ENCODE measurements around the gene HTR6. TPM values are rescaled to one million over a fixed set of nuclear protein-coding genes. Genes with fewer than 3 reads are reported as not detected.

The HTR6 gene
- total RNA-seq, 4 donors from 2014 or later = not detected

- Histone ChIP-seq H3K27ac (peak within 1 kb of the TSS; percentile 96 to 97), H3K36me3 (no peaks in the 10 kb centered on the region), H3K4me3 (peak within 1 kb of the TSS; percentile 71 to 89), H3K4me1 (peaks cover 0 to 19% of the 10 kb centered on the region in 2 donors), H3K9me3 (no peaks in the 10 kb centered on the region), H3K27me3 (no peaks in the 10 kb centered on the region)
- TF ChIP-seq CTCF (IDR thresholded peaks at IDR 0.05) (peak in 3 of 4 experiments; percentile 2 to 38 (median 7)), POLR2A (IDR thresholded peaks at IDR 0.05) (peak; percentile 49 to 75)
- intact Hi-C loops (cut with DNase I; ENCODE audit: low total_unique reads) = loop anchor here (10.0 kb wide), 1 partner anchor 159 kb away; the partner anchor contains the start of gene CAPZB
- peak; percentile 78 to 83 for DNase-seq
These were observed 20.9 kb upstream of the HTR6 start, which contains the start of gene NBL1 for GRCh38 chr1:19643602-19644394. TSS of gene NBL1 (plus strand) at chr1:19644311. CDS start at chr1:19655031, 10,720 bp downstream.

DNA sequence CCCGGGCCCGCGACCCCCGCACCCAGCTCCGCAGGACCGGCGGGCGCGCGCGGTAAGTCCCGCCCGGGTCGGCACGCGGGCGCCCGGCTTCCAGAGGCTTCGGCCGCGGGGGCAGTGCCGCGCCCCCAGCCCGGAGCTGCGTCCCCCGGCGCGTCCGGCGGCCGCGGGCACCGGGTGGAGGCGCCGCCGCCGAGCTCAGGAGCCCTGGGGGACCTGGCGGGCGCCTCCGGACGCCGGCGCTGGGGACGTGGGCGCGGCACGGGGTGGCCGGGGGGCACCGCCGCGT, 20.3 kb upstream of the HTR6 start:
- TF ChIP-seq CTCF (IDR thresholded peaks at IDR 0.05) = no peak
- TF ChIP-seq POLR2A (IDR thresholded peaks at IDR 0.05) = peak in 1 of 2 donors; percentile 13
- intact Hi-C loops (cut with DNase I; ENCODE audit: low total_unique reads) = loop anchor here (10.0 kb wide), 1 partner anchor 160 kb away; the partner anchor contains the start of gene CAPZB
- H3K4me1 ChIP-seq = peaks cover 0 to 19% of the 10 kb centered on the region in 2 donors
- H3K4me3 ChIP-seq = peak overlapping the region; percentile 71 to 89
- H3K36me3 ChIP-seq = no peaks in the 10 kb centered on the region
- H3K9me3 ChIP-seq = no peaks in the 10 kb centered on the region
- H3K27me3 ChIP-seq = no peaks in the 10 kb centered on the region
- DNase-seq = no peak
- peak overlapping the region; percentile 96 to 97 for H3K27ac ChIP-seq

DNA sequence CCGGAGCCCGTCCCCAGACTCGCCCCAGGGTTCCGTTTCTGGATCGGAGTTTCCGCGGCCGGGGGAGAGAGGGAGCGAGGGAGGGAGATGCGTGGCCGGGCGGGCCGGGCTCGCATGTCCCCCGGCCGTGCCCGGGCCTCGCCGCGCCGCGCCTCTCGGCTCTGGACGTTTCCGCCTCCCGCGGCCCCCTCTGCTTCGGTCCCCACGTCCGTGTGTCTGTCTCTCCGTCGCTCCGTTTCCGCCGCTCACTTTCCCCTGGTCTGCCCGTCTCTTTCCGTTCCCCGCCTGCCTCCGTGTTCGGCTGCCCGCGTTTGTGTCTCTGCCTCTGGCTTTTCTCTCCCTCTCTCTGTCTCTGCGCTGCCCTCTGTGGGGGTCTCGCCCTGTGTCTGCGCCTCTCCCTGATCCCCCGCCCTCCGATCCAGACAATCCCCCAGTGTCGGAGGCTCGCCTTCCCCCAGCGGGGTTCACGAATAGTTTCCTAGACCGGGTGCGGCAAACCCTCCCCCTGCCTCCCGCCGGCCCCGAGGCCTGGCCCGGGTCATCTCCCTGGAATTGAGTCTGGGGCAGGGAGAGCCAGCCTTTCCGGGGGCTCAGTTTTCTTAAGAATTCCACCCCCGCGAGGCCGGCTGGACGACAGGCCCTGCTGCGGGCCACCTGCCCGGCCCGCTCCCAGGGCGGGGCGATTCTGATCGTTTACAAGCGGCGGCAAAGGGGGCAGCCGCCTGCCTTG, 19.8 kb upstream of the HTR6 start:
- DNase-seq = no peak
- H3K4me1 ChIP-seq = peaks cover 0 to 20% of the 10 kb centered on the region in 2 donors
- no peaks in the 10 kb centered on the region for H3K36me3 ChIP-seq
- H3K27me3 ChIP-seq = no peaks in the 10 kb centered on the region
- intact Hi-C loops (cut with DNase I; ENCODE audit: low total_unique reads) = loop anchor here (5.0 to 10.0 kb wide), 2 partner anchors 160 to 253 kb away; partner anchors contain the start of gene CAPZB
- TF ChIP-seq CTCF (IDR thresholded peaks at IDR 0.05) (no peak), POLR2A (IDR thresholded peaks at IDR 0.05) (no peak)
- no peaks in the 10 kb centered on the region for H3K9me3 ChIP-seq
- H3K27ac ChIP-seq = peak overlapping the region; percentile 96 to 97
- peak overlapping the region; percentile 71 to 89 for H3K4me3 ChIP-seq

- intact Hi-C loops (cut with DNase I; ENCODE audit: low total_unique reads) = loop anchor here (5.0 to 10.0 kb wide), 2 partner anchors 161 to 253 kb away; partner anchors contain the start of gene CAPZB
- peak overlapping the region; percentile 71 to 89 for H3K4me3 ChIP-seq
- no peaks in the 10 kb centered on the region for H3K27me3 ChIP-seq
- H3K9me3 ChIP-seq = no peaks in the 10 kb centered on the region
- peak overlapping the region; percentile 96 to 97 for H3K27ac ChIP-seq
- H3K4me1 ChIP-seq = peaks cover 5 to 28% of the 10 kb centered on the region in 2 donors
- no peaks in the 10 kb centered on the region for H3K36me3 ChIP-seq
- no peak for DNase-seq
- TF ChIP-seq CTCF (IDR thresholded peaks at IDR 0.05) (no peak), POLR2A (IDR thresholded peaks at IDR 0.05) (no peak)
These were observed 19.0 kb upstream of the HTR6 start for GRCh38 chr1:19645411-19646251.

Measured in uterus (tissue), 4 donors.